Measurements from ENCODE around the gene S100A6. TPM values are rescaled to one million over a fixed set of nuclear protein-coding genes. Genes with fewer than 3 reads are reported as not detected.

The S100A6 gene
- polyA plus RNA-seq, 3 donors from 2014 or later: 472 to 828 (median 543) TPM

Other genes starting within 250 kb of the S100A6 start
- gene PGLYRP3, start 223.0 kb downstream of the S100A6 start, polyA plus RNA-seq: not detected
- not detected for gene PGLYRP4, start 187.2 kb downstream of the S100A6 start, polyA plus RNA-seq
- 100 to 1,000 TPM in 1 of 3 donors, 10 to 100 TPM in 2; 38.1 to 109 (median 86.0) TPM for gene S100A9, start 178.1 kb downstream of the S100A6 start, polyA plus RNA-seq
- 1 to 10 TPM in 2 of 3 donors, under 1 TPM in 1; 0.87 to 3.8 (median 2.6) TPM for gene S100A12, start 160.4 kb downstream of the S100A6 start, polyA plus RNA-seq
- gene S100A8, start 144.9 kb downstream of the S100A6 start, polyA plus RNA-seq: 10 to 100 TPM; 20.3 to 43.5 (median 40.3) TPM
- gene S100A7A, start 119.5 kb downstream of the S100A6 start, polyA plus RNA-seq: not detected
- not detected for gene S100A7, start 75.3 kb downstream of the S100A6 start, polyA plus RNA-seq
- gene S100A5, start 4.9 kb upstream of the S100A6 start, polyA plus RNA-seq: under 1 TPM in 1 of 3 donors, not detected in 2; 0.68 TPM
- 1,000 to 10,000 TPM; 1,846 to 2,303 (median 2,006) TPM for gene S100A4, start 9.8 kb upstream of the S100A6 start, polyA plus RNA-seq
- not detected for gene S100A3, start 13.3 kb upstream of the S100A6 start, polyA plus RNA-seq
- gene S100A2, start 29.9 kb upstream of the S100A6 start, polyA plus RNA-seq: under 1 TPM in 1 of 3 donors, not detected in 2; 0.83 TPM
- gene S100A16, start 77.1 kb upstream of the S100A6 start, polyA plus RNA-seq: not detected
- not detected for gene S100A14, start 80.3 kb upstream of the S100A6 start, polyA plus RNA-seq
- gene S100A13, start 91.5 kb upstream of the S100A6 start, polyA plus RNA-seq: 1 to 10 TPM; 1.5 to 9.7 (median 3.7) TPM
- gene S100A1, start 92.4 kb upstream of the S100A6 start, polyA plus RNA-seq: not detected
- 10 to 100 TPM; 37.5 to 70.8 (median 63.1) TPM for gene CHTOP, start 98.1 kb upstream of the S100A6 start, polyA plus RNA-seq
- gene SNAPIN, start 122.7 kb upstream of the S100A6 start, polyA plus RNA-seq: 100 to 1,000 TPM in 1 of 3 donors, 10 to 100 TPM in 2; 95.8 to 106 (median 96.0) TPM
- gene ILF2, start 135.0 kb upstream of the S100A6 start, polyA plus RNA-seq: 100 to 1,000 TPM; 162 to 221 (median 164) TPM
- gene NPR1, start 142.7 kb upstream of the S100A6 start, polyA plus RNA-seq: not detected
- gene INTS3, start 192.1 kb upstream of the S100A6 start, polyA plus RNA-seq: 10 to 100 TPM in 1 of 3 donors, 1 to 10 TPM in 2; 7.5 to 14.5 (median 7.9) TPM
- gene SLC27A3, start 239.4 kb upstream of the S100A6 start, polyA plus RNA-seq: 10 to 100 TPM; 38.3 to 89.0 (median 54.3) TPM

Data from immature natural killer cell (primary cell).